Measurements from ENCODE around the gene SPRED1.

SPRED1 gene

GRCh38 chr15:38285456-38285855 is 32.8 kb downstream of the SPRED1 start:
- DNase-seq: no peak

GRCh38 chr15:38294126-38294525 is 41.5 kb downstream of the SPRED1 start:
- DNase-seq: no peak

GRCh38 chr15:38297623-38298388 is 45.2 kb downstream of the SPRED1 start:
- no peak for DNase-seq

GRCh38 chr15:38299216-38299615 is 46.6 kb downstream of the SPRED1 start:
- no peak for DNase-seq

GRCh38 chr15:38300395-38300794 is 47.8 kb downstream of the SPRED1 start:
- no peak for DNase-seq

- no peak for DNase-seq
Measured at GRCh38 chr15:38304481-38304880, 51.8 kb downstream of the SPRED1 start.

GRCh38 chr15:38307251-38307650 is 54.6 kb downstream of the SPRED1 start:
- no peak for DNase-seq

- DNase-seq: no peak
Measured at GRCh38 chr15:38307861-38308641, 55.4 kb downstream of the SPRED1 start.

GRCh38 chr15:38308797-38309196 is 56.2 kb downstream of the SPRED1 start:
- no peak for DNase-seq

GRCh38 chr15:38312190-38312589 is 59.6 kb downstream of the SPRED1 start:
- no peak for DNase-seq

- DNase-seq: no peak
Measured at GRCh38 chr15:38316311-38316710, 63.7 kb downstream of the SPRED1 start.

- no peak for DNase-seq
Measured at GRCh38 chr15:38320181-38320580, 67.5 kb downstream of the SPRED1 start.

- DNase-seq: no peak
Measured at GRCh38 chr15:38320866-38321265, 68.2 kb downstream of the SPRED1 start.

- DNase-seq: no peak
Measured at GRCh38 chr15:38323895-38324294, 71.3 kb downstream of the SPRED1 start.

GRCh38 chr15:38324939-38325647 is 72.5 kb downstream of the SPRED1 start:
- DNase-seq: no peak

GRCh38 chr15:38325648-38325990 is 73.0 kb downstream of the SPRED1 start:
- no peak for DNase-seq

- DNase-seq: no peak
Measured at GRCh38 chr15:38332711-38333110, 80.1 kb downstream of the SPRED1 start.

GRCh38 chr15:38335116-38335515 is 82.5 kb downstream of the SPRED1 start:
- DNase-seq: no peak

- no peak for DNase-seq
Measured at GRCh38 chr15:38344351-38344750, 91.7 kb downstream of the SPRED1 start.

- DNase-seq: no peak
Measured at GRCh38 chr15:38349251-38349650, 96.6 kb downstream of the SPRED1 start.

- DNase-seq: no peak
Measured at GRCh38 chr15:38351466-38351865, 98.8 kb downstream of the SPRED1 start.

- peak; percentile 3 for DNase-seq
Measured at GRCh38 chr15:38354315-38354929, 101.8 kb downstream of the SPRED1 start.

GRCh38 chr15:38362355-38362754 is 109.7 kb downstream of the SPRED1 start:
- no peak for DNase-seq
